HG03064 (cell line): ENCODE measurements around the gene REM1.
"Not testable (repeated sequence)": the region's sequence is repeated elsewhere in the genome, so short reads cannot be mapped to it uniquely, and the experiment has no call there.

Source experiments
- ATAC-seq: cut with Tn5 transposase; IDR thresholded peaks from one replicate; pipeline ENCODE4 v1.9.1; 2021; ENCODE audit warnings: low read depth; ENCODE audit not compliant: unreplicated experiment

The REM1 gene

GRCh38 chr20:31484001-31484400 lies 8.9 kb downstream of the REM1 start:
- no peak for ATAC-seq

GRCh38 chr20:31485450-31486339 lies 10.6 kb downstream of the REM1 start:
- no peak for ATAC-seq

- no peak for ATAC-seq
These were observed 13.0 kb downstream of the REM1 start for GRCh38 chr20:31488115-31488514.

- no peak for ATAC-seq
These were observed 14.1 kb downstream of the REM1 start for GRCh38 chr20:31489152-31489551.

- ATAC-seq = no peak
These were observed 15.7 kb downstream of the REM1 start for GRCh38 chr20:31490752-31491151.

- ATAC-seq = no peak
These were observed 19.0 kb downstream of the REM1 start for GRCh38 chr20:31494131-31494530.

- ATAC-seq = no peak
These were observed 21.7 kb downstream of the REM1 start for GRCh38 chr20:31496761-31497295.

- no peak for ATAC-seq
These were observed 22.9 kb downstream of the REM1 start for GRCh38 chr20:31497838-31498540.

- no peak for ATAC-seq
These were observed 25.4 kb downstream of the REM1 start for GRCh38 chr20:31500527-31500926.

- not testable (repeated sequence) for ATAC-seq
These were observed 28.0 kb downstream of the REM1 start for GRCh38 chr20:31502884-31503673.

- ATAC-seq = no peak
These were observed 30.8 kb downstream of the REM1 start for GRCh38 chr20:31505903-31506302.

GRCh38 chr20:31508517-31509244 lies 33.6 kb downstream of the REM1 start:
- no peak for ATAC-seq

- ATAC-seq = peak; percentile 84
These were observed 39.3 kb downstream of the REM1 start, which contains the start of gene HM13 for GRCh38 chr20:31514154-31515071. Gene HM13 (plus strand): TSS chr20:31514442. CDS start chr20:31514552, 110 bp downstream.

- no peak for ATAC-seq
These were observed 40.1 kb downstream of the REM1 start for GRCh38 chr20:31515072-31515774.

- ATAC-seq = no peak
These were observed 40.7 kb downstream of the REM1 start for GRCh38 chr20:31515775-31516107.

GRCh38 chr20:31516166-31516565 lies 41.1 kb downstream of the REM1 start:
- no peak for ATAC-seq

GRCh38 chr20:31516651-31517050 lies 41.6 kb downstream of the REM1 start:
- no peak for ATAC-seq

GRCh38 chr20:31517373-31517772 lies 42.3 kb downstream of the REM1 start:
- ATAC-seq = no peak
